NCI-H128 (cell line): ENCODE data around the gene SSRP1.
"Not testable (repeated sequence)": the region's sequence is repeated elsewhere in the genome, so short reads cannot be mapped to it uniquely, and the experiment has no call there.

Experiments
- DNase-seq: peaks from one replicate; lab custom pipeline; 2025; ENCODE audit not compliant: unreplicated experiment; lab: John Stamatoyannopoulos, UW

Gene SSRP1

DNA sequence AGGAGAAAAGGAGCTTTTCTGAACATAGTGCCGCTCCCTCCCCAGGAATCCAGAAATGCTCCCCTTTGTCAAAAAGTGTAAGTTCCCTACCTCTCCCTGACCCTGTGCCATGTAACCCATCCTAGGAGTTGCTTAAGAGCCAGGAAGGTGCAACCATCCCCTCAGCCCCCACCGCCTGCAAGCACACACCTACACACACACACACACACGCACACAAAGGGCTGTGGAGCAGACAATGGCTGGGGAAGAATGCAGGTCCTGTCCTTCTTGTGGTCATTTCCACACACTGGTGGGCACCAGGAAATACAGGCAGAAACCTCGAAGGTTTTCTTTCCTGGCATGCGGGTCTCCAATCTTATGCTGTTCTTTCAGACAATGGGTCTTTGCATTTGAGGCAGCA is 3.6 kb upstream of the SSRP1 start:
- DNase-seq, result no peak

DNA sequence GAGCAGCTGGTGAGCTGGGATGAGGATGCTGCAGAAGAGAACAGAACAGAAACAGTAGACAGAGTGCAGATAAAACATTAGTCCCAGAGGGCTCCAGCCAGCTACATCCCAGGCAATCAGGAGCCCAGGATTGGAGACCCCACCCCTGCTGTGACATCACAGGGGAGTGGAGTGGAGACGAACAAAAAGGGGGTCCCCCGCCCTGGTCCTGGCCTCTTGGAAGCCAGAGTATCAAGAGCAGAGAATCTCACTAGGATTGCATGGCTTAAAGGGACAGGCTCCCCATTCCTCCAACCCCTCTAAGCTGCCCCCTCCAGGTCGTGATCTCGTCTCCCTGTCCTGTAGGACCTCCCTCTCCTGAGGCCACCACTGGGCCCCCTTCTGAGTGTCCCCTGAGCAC is 2.5 kb upstream of the SSRP1 start, which contains the start of gene P2RX3:
Gene P2RX3, plus strand, starts transcription at position 211 of the 400 bp plus-strand sequence. CDS start 199 bp downstream, outside the sequence.
- DNase-seq, result no peak

DNA sequence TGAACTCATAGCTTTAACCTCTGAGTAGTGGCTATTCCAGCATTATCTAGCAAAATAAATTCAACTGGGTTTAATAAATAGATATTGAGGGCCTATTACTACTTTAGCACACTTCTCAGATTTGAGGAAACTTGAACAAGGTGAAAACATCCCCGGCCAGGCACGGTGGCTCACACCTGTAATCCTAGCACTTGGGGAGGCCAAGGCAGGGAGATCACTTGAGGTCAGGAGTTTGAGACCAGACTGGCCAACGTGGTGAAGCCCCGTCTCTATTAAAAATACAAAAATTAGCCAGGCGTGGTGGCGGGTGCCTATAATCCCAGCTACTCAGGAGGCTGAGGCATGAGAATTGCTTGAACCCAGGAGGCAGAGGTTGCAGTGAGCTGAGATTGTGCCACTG is 1.2 kb upstream of the SSRP1 start:
- not testable (repeated sequence) for DNase-seq

DNA sequence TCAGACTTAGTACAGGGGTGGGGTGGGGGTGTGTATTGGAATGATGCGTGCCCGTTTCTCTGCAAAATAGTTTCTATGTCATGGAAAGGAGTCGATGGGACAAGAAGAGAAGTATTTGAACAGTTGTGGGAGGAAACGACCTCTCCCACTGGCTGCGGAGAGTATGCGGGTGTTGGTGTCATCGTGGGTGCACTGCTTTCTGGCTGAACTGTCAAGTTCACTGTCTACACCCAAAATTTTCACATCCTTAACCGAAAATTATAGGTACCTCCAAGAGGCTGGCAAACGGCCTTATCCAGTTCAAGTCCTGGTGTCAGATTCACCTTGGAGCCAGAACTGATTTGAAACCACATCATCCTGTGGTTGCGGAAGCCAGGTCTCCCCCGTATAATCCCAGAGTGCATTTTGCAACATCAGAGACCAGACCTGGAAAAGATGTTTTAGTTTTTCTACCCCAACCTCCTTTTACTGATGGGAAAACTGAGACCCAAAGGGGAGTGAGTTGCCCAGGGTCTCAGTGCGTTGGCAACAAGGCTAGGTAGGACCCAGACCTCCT is 497 bp upstream of the SSRP1 start:
- no peak for DNase-seq

DNA sequence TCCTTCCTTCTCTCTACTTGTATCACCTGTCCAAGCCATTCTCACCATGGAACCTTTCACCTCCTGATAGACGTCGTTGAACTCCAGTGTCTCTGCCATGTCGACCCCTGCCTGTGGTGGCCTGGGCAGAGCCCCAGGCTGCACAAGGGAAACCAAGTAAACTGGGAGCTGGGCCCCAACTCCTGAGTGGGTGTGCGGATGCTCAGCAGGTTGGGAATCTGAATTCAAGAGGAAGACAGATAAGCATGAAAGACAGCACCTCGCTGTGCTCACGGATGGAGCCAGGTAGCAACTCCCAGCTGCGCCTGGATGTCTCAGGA is 709 bp downstream of the SSRP1 start:
- no peak for DNase-seq

DNA sequence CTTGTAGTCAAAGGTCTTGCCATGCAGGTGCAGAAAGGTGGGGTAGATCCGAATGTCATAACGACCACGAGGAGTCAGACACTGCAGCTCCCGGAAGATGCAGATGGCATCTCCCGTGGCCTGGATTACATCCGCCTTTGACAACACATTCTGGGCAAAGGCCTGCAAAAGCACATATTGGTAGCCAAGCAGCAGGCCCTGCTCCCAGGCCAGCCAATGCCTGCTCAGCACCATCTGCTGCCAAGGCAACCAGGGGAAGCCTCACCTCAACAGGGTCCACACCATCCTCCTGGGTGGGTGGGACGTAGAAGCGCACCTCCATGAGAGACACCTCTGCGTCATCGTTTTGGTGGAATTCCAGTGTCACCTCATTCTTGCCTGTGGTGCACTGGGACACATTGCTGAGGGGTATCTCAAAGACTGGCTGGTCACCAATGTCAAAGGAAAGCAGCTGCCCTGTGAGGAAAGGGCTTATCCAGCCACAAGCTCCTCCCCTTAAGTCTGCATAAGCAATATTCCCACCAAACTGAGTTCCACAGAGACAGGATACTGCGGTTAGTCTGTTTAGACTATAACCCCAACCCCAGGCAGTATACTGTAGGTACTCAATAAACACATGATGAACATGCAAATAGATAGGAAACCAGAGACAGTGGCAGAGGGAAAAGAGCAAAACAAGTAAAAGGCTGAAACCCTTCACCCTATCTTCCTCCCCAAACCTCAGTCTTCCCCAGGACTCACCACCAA is 2.8 kb downstream of the SSRP1 start:
- no peak for DNase-seq

DNA sequence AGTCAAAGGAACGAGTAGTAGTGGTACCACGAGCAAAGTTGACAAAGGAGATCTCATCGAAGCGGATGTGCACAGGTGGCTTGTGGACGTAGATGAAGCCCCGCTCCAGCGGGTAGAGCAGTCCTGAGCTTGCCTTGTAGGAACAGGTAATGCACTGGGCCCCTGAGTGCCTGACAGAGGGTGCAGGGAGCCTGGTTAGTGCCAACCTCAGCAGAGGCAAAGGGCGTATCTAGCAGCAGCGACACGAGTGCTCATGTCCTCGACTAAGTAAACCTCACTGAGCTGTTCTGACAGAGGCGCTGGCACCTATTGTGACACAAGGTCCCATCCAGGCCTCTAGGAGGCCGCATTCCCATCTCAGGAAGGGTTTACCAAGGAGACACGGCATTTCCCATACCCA is 4.0 kb downstream of the SSRP1 start:
- DNase-seq, result no peak

DNA sequence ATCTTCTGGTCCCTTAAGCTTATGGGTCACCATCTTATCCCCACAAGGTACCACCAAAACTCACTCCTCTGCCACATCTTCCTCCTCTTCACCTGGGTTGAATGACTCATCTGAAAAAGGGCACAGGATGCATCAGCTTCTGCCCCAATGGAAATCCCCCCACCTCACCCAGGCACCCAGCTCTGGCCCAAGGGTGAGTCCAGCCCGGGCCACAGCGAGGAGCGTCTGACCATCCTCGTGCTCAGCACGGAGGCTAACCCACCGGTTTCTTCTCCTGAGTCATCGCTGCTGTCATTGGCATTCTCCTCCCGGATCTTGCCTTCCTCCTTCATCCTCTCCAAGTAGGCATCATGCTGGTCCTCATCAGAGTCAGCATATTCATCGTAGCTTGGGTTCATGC is 5.7 kb downstream of the SSRP1 start:
- DNase-seq, result no peak

DNA sequence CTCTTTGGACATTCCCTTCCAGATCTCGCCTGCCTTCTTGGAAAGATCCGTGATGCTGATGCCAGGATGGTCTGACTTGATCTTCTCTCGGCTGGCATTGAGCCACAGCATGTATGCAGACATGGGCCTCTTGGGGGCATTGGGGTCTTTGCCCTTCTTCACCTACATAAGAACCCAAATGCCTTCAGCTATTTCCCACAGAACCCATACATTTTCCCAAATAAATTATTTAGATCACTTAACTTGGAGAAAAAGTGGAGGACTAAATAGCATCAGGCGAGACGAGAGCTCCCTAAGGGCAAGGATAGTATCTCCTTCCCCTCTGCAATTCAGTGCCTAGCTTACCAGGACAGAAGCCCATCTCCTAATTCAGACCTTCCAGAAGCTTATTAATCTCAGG is 8.0 kb downstream of the SSRP1 start:
- no peak for DNase-seq

DNA sequence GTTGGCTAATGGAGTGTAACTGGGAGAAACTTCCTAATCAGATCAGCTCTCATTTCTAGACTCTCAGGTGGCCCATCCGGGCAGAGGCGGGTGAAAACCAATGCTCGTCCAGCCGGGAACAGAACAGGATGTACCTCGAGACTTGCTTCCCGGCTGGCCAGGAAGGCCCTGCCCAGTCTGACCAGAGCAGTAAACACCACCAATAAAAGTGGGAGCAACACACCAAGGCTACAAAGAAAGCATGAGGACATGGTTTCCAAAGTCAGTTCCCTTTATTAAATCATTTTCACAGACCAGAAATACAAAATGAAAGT is 10.0 kb downstream of the SSRP1 start:
- DNase-seq, result no peak

DNA sequence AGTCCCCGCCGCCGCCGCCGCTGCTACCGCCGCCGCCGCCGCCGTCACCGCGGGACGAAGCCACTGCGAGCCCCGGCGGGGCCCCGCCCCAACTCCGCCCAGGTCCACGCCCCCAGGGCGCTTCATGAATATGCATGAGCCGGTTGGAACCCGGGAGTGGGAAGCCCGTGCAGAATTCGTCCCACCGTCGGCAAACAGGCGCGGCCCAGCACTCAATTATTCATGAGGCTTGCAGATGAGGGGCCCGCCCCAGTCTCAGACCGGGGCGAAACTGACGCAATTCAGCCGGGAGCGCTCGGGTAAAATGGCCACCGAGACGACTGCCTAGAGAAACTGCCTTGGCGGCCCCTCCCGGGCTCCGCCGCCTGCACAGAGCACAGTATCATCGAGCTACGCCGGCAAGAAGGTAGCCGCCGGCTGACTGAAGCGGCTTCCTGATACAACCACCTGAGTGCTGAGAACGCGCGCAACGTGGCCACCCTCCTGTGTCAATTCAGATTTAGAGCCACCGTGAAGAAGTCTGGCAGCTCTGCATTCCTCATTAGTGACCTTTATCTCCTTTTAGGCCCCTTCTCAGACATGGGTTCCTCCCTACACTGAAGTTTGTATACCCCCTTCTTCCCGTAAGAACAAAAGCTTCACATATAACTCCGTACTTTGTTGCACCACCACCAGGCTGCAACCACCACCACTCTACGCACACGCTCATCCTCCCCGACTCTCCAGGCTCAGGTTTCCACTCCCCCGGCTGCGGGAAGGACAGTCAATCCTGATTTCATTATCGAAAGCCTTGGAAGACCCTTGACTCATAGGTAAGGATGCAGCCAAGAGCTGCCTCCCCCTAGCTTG is 10.6 kb downstream of the SSRP1 start, which contains the start of gene TNKS1BP1:
Gene TNKS1BP1, minus strand, starts transcription at position 67 of the 849 bp plus-strand sequence. CDS start 3,067 bp downstream, outside the sequence.
- peak; percentile 94 for DNase-seq

DNA sequence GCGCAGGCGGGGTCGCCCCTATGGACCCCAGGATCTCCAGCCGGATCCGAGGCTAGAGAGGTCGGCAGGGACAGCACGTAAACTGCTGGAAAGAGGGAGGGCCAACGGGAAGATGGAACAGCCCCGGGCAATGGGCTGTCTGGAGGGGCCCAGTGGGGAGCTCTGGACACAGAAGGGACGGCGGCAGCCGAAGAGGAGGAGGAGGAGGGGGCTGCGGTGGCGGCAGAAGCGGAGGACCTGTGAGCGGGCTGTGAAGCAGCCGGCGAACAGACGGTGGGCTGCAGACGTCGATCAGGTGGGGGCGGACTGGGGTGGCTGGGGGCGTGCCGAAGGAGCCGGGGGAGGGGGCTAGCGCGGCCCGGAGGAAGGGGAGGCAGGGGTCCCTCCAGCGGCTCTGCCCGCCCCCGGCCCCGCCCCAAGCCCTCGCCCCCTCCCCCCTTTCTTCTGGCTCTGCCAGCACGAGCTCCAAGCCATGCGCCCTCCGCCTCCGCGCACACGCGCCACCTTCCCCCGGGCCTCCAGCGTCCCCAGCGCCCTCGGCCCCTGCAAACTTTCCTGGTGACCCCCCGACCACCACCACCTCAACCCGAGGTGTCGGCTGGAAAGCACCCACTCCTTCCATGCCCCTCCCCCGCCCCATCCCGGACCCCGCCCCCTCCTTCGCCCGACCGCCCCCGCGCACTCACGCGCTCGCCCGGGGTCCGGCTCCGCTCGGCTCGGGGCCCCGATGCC is 11.4 kb downstream of the SSRP1 start:
- DNase-seq, result no peak

DNA sequence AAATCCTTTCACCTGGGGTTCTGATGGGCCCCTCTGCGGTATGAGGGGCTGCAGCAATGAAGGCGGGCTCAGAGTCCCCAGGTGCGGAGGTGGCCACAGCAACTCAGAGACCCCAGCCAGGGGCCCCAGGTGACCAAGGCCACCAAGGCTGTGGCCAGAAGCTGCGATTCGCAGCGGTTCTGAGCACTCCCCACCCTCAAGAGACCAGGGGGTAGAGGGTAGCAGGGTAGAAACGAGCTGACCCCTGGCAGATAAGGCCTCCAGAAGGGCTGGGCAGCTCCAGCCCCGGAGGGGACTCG is 11.9 kb downstream of the SSRP1 start:
- no peak for DNase-seq

DNA sequence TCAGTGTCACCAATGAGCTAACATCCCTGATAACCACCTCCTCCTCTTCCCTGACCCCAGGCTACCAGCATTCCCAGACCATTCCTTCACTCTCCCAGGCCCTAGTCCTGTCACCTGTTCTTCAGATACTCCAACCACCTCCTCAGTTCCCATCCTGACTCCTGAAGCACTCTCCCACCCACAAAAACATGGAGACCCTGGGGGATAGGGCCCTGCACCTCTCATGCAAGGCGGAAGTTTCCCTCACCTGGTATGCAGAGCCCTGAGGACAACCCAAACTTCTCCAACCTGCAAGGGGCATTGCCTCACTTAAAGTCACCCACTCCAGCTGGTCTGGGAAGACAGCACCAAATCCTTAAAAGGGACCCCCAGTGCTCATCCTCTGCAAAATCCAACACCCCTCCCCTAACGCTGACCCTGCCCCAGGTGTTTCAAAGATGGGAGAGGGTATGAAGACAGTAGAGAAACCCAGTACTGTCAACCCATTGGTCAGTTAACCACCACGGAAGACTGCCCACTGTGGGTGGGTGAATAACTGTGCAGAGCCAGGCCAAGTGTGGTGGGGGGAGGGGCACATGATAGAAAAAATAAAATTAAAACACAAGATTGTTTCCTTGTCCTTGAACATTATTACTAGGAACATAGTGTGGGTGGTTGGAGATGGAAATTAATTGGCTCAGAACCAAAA is 12.4 kb downstream of the SSRP1 start:
- DNase-seq, result no peak

DNA sequence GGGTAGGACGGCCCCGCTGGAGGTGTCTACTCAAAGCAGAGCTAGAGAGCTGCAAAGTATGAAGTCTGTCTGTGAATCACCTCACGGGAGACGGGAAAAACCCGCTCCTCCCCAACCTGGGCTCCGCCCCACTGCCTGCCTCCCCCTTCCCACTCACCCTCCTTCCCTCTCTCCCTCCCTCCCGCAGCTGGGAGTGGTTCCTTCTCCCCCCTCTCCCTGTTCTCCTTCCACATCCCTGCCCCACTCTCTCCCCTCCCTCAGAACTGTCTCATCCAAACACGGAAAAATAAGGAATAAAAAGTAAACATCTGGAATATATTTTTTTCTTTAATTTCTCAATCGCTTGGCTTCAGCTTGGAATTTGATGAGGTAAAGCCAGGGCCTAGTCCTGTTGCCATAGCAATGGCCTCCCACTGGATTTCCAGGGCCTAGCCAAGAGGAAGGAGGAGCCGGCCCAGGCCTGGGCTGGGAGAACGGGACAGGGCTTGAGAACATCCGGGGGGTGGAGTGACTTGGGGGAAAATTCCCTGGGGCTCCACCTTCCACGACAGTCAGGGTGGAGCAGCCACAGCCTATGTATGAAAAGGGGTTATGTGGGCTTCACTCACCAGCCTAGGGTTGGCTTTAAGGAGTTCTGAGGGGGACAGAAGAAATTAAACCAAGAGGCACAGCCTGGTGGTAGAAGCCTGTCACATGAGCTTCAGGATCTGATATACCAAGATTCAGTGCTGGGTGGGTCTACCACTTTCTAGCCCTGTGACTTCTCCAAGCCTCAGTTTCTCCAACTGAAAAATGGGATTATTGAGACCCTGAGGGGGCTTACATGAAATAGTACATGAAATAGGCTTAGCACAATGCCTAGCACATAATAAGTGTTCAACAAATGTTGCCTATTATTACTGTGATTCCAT is 13.2 kb downstream of the SSRP1 start:
- no peak for DNase-seq

DNA sequence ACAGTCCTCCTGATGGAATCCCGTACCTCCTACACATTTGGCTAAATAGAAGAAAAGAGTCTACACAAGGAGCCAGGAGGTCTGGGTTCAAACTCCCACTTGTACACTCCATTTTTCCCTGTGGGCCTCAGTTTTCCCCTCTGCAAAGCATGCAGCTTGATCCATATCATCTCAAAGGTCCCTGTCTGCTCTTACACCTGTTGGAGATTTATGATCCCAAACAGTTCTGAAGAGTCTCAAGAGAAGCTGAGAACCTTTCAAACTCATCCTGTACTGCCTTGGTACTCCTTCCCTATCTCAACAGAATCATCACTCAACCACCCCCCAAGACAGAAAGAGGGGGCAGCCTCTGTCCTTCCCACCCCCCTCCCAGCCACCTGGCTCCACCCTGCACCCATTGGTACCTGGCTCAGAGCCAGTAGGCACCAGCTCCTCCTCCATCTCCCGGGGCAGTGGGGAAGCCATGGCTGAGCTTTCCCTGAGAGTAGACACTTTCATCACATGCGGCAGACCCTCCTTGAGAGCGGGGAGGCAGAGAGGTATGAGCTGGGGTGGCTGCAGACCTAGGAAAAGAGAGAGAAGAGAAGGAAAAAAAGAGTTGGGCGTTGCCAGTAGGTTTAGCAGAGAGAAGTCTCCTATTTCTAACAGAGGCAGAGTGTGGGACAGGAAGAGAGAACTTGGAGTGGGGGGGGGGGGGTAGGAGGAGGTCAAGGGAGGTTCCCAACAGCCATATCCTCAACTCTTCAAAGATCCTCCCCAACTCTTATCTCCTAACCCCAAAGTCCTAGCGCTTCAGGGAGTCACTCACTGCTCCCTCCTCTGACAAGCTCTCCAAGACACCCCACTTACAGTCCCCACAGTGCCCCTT is 14.1 kb downstream of the SSRP1 start:
- DNase-seq, result no peak

DNA sequence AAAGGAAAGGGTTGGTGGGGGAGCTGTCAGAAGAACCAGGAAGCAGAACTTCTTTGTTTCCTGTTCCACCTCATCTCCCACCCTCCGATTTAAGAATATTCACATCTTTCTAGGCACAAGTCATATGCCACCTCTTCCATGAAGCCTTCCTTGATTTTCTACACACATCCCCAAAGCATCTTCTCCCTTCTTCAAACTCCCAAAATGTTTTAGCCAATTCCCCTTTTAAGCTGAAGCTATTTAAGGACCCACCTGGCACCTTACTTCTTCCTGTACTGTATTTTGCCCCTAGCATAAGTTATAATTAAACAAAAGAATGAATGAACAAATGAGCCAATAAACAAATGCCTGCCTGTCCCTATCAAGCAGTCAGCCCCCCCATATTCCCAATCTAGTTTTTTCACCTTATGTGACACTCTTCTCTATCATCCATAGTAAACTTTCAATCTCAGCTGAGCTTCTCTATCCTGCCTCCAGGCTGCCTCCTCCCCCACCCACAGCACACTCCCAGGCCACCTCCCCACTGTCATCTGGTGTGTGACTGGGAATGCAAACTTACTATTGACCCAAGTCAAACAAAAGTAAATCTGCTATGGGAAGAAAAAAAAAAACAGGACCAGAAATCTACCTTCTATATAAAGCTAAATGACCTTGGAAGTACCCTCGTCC is 14.8 kb downstream of the SSRP1 start:
- DNase-seq, result no peak

DNA sequence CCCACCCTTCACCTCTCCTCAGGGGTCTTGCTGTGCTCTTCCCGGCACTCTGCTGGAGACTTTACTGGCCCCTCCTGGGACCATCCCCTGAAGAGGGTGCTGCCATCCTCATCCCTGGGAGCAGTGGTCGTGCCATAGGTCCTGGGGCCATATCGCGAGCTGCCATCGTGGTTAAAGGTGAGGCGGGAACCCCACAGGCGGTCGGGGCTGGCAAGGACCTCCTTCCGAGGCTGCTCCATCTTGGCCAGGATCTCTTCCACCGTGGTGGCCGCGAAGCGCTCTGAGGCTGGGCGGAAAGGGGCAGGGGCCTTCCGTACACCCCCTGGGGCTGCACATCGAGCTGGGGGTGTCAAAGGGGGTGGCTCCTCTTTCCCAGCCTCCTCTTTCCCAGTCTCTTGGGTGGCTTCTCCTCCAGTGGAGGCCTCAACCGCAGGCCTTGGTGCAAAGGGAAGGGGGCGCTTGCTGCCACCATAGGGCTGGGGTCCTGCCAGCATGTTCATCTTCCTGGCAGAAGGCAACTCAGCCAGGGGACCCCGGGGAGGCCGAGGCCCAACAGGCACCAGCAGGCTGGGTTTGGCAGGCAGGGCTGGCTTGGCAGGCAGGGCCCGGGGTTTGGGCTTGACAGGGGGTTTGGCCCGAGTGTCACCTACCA is 15.5 kb downstream of the SSRP1 start:
- no peak for DNase-seq
